ENCODE results near the gene AKR1E2.

AKR1E2 gene

GRCh38 chr10:4816966-4817365, 9.0 kb upstream of the AKR1E2 start:
- Histone ChIP-seq H3K9me2 (replicated peaks; ENCODE audit: low read depth, low read length) (no peaks in the 10 kb centered on the region), H3F3A (ENCODE audit: low read depth) (no peaks in the 10 kb centered on the region), H3K9me3 (ENCODE audit: insufficient read depth, low read depth, low read length) (no peaks in the 10 kb centered on the region), H2AFZ (ENCODE audit: low read length) (no peak overlapping the region), H3K4me2 (ENCODE audit: low read depth, low read length, poor library complexity, severe bottlenecking) (no peak overlapping the region), H3K79me2 (ENCODE audit: insufficient read depth, low read length) (no peaks in the 10 kb centered on the region), H3K9ac (ENCODE audit: low read depth, low read length, poor library complexity, severe bottlenecking) (no peak overlapping the region), H3K36me3 (ENCODE audit: insufficient read depth, low read length) (no peaks in the 10 kb centered on the region), H3K4me3 (ENCODE audit: low read length, poor library complexity, severe bottlenecking) (no peak overlapping the region), H3K27me3 (ENCODE audit: insufficient read depth, low read length, poor library complexity, severe bottlenecking) (no peaks in the 10 kb centered on the region), H4K20me1 (ENCODE audit: insufficient read depth, low read length, poor library complexity, severe bottlenecking) (no peaks in the 10 kb centered on the region), H3K4me1 (ENCODE audit: insufficient read depth, low read length, poor library complexity, severe bottlenecking) (peaks cover 10% of the 10 kb centered on the region)
- TF ChIP-seq CTCF (conservative IDR thresholded peaks at IDR 0.05; ENCODE audit: low read length) (no peak), EZH2phosphoT487 (IDR thresholded peaks at IDR 0.05; ENCODE audit: borderline replicate concordance) (no peak)

- Histone ChIP-seq H3K36me3 (ENCODE audit: insufficient read depth, low read length) (no peaks in the 10 kb centered on the region), H3K4me2 (ENCODE audit: low read depth, low read length, poor library complexity, severe bottlenecking) (peak overlapping the region; percentile 29), H2AFZ (ENCODE audit: low read length) (peak overlapping the region; percentile 42; the same call in 1 of the 2 replicates), H3K9me3 (ENCODE audit: insufficient read depth, low read depth, low read length) (no peaks in the 10 kb centered on the region), H3K4me3 (ENCODE audit: low read length, poor library complexity, severe bottlenecking) (no peak overlapping the region), H3K4me1 (ENCODE audit: insufficient read depth, low read length, poor library complexity, severe bottlenecking) (peaks cover 10% of the 10 kb centered on the region), H3K27me3 (ENCODE audit: insufficient read depth, low read length, poor library complexity, severe bottlenecking) (no peaks in the 10 kb centered on the region), H3K9me2 (replicated peaks; ENCODE audit: low read depth, low read length) (no peaks in the 10 kb centered on the region), H3K79me2 (ENCODE audit: insufficient read depth, low read length) (no peaks in the 10 kb centered on the region), H3F3A (ENCODE audit: low read depth) (no peaks in the 10 kb centered on the region), H3K9ac (ENCODE audit: low read depth, low read length, poor library complexity, severe bottlenecking) (no peak overlapping the region), H4K20me1 (ENCODE audit: insufficient read depth, low read length, poor library complexity, severe bottlenecking) (no peaks in the 10 kb centered on the region)
- TF ChIP-seq EZH2phosphoT487 (IDR thresholded peaks at IDR 0.05; ENCODE audit: borderline replicate concordance) (no peak), CTCF (conservative IDR thresholded peaks at IDR 0.05; ENCODE audit: low read length) (no peak)
Measured at GRCh38 chr10:4819067-4819466, 6.9 kb upstream of the AKR1E2 start.

- no peaks in the 10 kb centered on the region for H3K9me2 ChIP-seq (replicated peaks; ENCODE audit: low read depth, low read length)
- H4K20me1 ChIP-seq (ENCODE audit: insufficient read depth, low read length, poor library complexity, severe bottlenecking), result no peaks in the 10 kb centered on the region
- TF ChIP-seq EZH2phosphoT487 (IDR thresholded peaks at IDR 0.05; ENCODE audit: borderline replicate concordance), result no peak
- TF ChIP-seq CTCF (conservative IDR thresholded peaks at IDR 0.05; ENCODE audit: low read length), result no peak
- H3K4me2 ChIP-seq (ENCODE audit: low read depth, low read length, poor library complexity, severe bottlenecking), result peak overlapping the region; percentile 29
- H3K27me3 ChIP-seq (ENCODE audit: insufficient read depth, low read length, poor library complexity, severe bottlenecking), result no peaks in the 10 kb centered on the region
- H3K9me3 ChIP-seq (ENCODE audit: insufficient read depth, low read depth, low read length), result no peaks in the 10 kb centered on the region
- no peak overlapping the region for H3K9ac ChIP-seq (ENCODE audit: low read depth, low read length, poor library complexity, severe bottlenecking)
- peak overlapping the region; percentile 42; the same call in 1 of the 2 replicates for H2AFZ ChIP-seq (ENCODE audit: low read length)
- no peaks in the 10 kb centered on the region for H3K79me2 ChIP-seq (ENCODE audit: insufficient read depth, low read length)
- no peaks in the 10 kb centered on the region for H3K36me3 ChIP-seq (ENCODE audit: insufficient read depth, low read length)
- H3K4me1 ChIP-seq (ENCODE audit: insufficient read depth, low read length, poor library complexity, severe bottlenecking), result peaks cover 10% of the 10 kb centered on the region
- H3F3A ChIP-seq (ENCODE audit: low read depth), result no peaks in the 10 kb centered on the region
- H3K4me3 ChIP-seq (ENCODE audit: low read length, poor library complexity, severe bottlenecking), result peak overlapping the region; percentile 15
Measured at GRCh38 chr10:4819707-4820106, 6.3 kb upstream of the AKR1E2 start.
